RWPE2 (cell line): ENCODE measurements around the gene GPN3.
"Not testable (repeated sequence)": the region's sequence is repeated elsewhere in the genome, so short reads cannot be mapped to it uniquely, and the experiment has no call there.

Source experiments
- ATAC-seq: fragments of 200-7000 bp; cut with Tn5 transposase; 3 replicates; pipeline ENCODE4 v1.9.1; 2021; ENCODE audit warnings: low read depth
- DNase-seq: peaks from one replicate; pipeline ENCODE4 v3.0.0-alpha.2; 2020; ENCODE audit warnings: low spot score
- H3K27ac ChIP-seq: fragments of 450-650 bp; 2 replicates; pipeline ENCODE4 v1.5.1; 2017; ENCODE audit warnings: mild to moderate bottlenecking; ENCODE audit not compliant: poor library complexity, severe bottlenecking
- H3K27me3 ChIP-seq: fragments of 250-450 bp; sonication (Bioruptor Pico); 2 replicates; pipeline ENCODE4 v1.5.1; 2021; ENCODE audit warnings: mild to moderate bottlenecking, moderate library complexity; ENCODE audit not compliant: insufficient read depth, poor library complexity, severe bottlenecking
- H3K36me3 ChIP-seq: fragments of 250-450 bp; sonication (Bioruptor Pico); 2 replicates; pipeline ENCODE4 v1.5.1; 2020; ENCODE audit warnings: low read depth, mild to moderate bottlenecking, moderate library complexity
- H3K4me1 ChIP-seq: fragments of 250-450 bp; sonication (Bioruptor Pico); 2 replicates; pipeline ENCODE4 v1.5.1; 2021; ENCODE audit warnings: mild to moderate bottlenecking, moderate library complexity; ENCODE audit not compliant: insufficient read depth, poor library complexity, severe bottlenecking
- H3K4me3 ChIP-seq: fragments of 250-450 bp; sonication (Bioruptor Pico); 2 replicates; pipeline ENCODE4 v1.5.1; 2021; ENCODE audit warnings: mild to moderate bottlenecking, moderate library complexity; ENCODE audit not compliant: severe bottlenecking
- H3K9me3 ChIP-seq: fragments of 250-450 bp; sonication (Bioruptor Pico); 2 replicates; pipeline ENCODE4 v1.5.1; 2021; ENCODE audit warnings: mild to moderate bottlenecking, moderate library complexity; ENCODE audit not compliant: severe bottlenecking
- TF ChIP-seq, protein P1 (sequence below): fragments of 450-650 bp; IDR thresholded peaks from one replicate; pipeline ENCODE4 v1.5.1; 2017; ENCODE audit warnings: mild to moderate bottlenecking, moderate library complexity; ENCODE audit not compliant: poor library complexity, severe bottlenecking

Gene GPN3

DNA sequence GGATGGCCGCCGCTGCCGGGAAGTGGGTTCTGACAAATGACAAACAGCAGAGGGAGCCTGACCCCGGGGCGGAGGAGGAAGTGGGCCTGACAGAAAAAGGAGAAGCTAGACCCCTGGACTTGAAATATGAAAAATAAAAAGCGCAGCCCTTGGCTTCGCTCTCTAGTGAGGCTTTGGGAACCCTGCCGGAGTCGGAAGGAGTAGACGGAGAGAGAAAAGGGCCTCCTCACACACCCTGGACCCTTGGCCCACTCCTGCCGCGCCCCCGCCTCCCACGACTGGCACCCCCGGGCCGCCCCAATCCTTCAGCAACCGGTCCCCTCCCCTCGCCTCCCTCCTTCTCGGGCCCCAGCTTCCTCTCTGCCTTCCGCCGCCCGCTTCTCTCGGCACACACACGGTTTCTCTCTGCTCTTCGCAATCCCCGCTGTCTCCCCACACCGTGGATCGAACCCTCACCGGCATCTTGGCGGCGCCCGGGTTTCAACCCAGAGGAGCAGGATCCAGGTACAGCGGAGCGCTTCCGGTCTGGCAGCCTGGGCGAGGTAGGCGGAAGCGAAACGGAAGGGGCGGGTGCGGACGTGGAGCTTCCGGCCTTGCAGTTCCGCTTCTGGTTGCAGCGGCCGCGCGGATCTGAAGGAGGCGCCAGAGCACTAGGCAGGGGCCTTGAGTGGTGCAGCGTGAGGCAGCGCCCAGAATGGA lies 18.1 kb downstream of the GPN3 start, which contains the start of gene ARPC3:
Gene ARPC3, minus strand, starts transcription at position 539 of the 699 bp plus-strand sequence. Its CDS starts 77 bp downstream, at position 462.
- Histone ChIP-seq H3K27me3 (no peaks in the 10 kb centered on the region), H3K9me3 (no peaks in the 10 kb centered on the region), H3K27ac (peak within 1 kb of the TSS; percentile 72), H3K4me1 (no peaks in the 10 kb centered on the region), H3K36me3 (peaks cover 42% of the 10 kb centered on the region), H3K4me3 (peak within 1 kb of the TSS; percentile 49)
- TF ChIP-seq, protein P1, sequence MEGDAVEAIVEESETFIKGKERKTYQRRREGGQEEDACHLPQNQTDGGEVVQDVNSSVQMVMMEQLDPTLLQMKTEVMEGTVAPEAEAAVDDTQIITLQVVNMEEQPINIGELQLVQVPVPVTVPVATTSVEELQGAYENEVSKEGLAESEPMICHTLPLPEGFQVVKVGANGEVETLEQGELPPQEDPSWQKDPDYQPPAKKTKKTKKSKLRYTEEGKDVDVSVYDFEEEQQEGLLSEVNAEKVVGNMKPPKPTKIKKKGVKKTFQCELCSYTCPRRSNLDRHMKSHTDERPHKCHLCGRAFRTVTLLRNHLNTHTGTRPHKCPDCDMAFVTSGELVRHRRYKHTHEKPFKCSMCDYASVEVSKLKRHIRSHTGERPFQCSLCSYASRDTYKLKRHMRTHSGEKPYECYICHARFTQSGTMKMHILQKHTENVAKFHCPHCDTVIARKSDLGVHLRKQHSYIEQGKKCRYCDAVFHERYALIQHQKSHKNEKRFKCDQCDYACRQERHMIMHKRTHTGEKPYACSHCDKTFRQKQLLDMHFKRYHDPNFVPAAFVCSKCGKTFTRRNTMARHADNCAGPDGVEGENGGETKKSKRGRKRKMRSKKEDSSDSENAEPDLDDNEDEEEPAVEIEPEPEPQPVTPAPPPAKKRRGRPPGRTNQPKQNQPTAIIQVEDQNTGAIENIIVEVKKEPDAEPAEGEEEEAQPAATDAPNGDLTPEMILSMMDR: peak; percentile 92
- peak; percentile 96 for ATAC-seq
- DNase-seq: peak; percentile 94

DNA sequence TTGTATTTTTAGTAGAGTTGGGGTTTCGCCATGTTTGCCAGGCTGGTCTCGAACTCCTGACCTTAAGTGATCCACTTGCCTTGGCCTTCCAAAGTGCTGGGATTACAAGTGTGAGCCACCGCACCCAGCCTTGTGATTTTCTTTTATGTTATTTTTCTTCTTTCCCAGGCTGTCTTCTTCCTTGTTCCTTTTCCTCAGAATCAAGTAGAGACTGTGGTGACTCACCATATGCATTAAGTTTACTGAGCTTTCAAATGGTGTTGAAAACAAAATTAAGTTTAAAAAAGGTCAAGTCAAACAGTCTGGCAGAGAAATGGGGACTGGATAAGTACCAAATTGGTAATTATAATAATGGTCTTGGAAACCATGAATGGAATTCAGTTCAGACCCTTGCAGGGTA lies 23.6 kb downstream of the GPN3 start:
- H3K27me3 ChIP-seq: no peaks in the 10 kb centered on the region
- TF ChIP-seq, protein P1: no peak
- H3K4me1 ChIP-seq: no peaks in the 10 kb centered on the region
- ATAC-seq: no peak
- no peak overlapping the region for H3K4me3 ChIP-seq
- DNase-seq: no peak
- H3K36me3 ChIP-seq: peaks cover 73% of the 10 kb centered on the region
- no peak overlapping the region for H3K27ac ChIP-seq
- H3K9me3 ChIP-seq: no peaks in the 10 kb centered on the region

DNA sequence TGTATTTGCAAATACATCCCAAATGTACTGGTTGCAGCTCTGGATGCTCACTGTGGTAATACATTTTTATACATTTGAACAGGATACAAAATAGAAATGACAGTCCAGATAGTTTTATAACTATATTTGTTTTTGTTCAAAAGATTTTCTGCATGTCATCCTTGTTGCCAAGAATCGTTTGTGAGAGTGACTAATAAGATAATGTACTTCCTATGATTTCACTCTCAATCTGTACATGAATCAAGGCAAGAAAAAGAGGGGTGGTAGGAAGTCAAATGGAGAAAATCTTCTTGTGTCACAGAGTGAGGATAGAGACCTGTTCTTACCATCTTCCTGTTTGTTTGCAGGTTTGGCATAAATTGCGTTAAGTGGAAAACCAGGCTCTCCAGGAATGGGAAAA lies 31.8 kb downstream of the GPN3 start:
- Histone ChIP-seq H3K27ac (no peak overlapping the region), H3K36me3 (peaks cover 63% of the 10 kb centered on the region), H3K4me1 (no peaks in the 10 kb centered on the region), H3K4me3 (no peak overlapping the region), H3K27me3 (no peaks in the 10 kb centered on the region), H3K9me3 (no peaks in the 10 kb centered on the region)
- ATAC-seq (no peak), DNase-seq (no peak)
- TF ChIP-seq, protein P1: no peak

DNA sequence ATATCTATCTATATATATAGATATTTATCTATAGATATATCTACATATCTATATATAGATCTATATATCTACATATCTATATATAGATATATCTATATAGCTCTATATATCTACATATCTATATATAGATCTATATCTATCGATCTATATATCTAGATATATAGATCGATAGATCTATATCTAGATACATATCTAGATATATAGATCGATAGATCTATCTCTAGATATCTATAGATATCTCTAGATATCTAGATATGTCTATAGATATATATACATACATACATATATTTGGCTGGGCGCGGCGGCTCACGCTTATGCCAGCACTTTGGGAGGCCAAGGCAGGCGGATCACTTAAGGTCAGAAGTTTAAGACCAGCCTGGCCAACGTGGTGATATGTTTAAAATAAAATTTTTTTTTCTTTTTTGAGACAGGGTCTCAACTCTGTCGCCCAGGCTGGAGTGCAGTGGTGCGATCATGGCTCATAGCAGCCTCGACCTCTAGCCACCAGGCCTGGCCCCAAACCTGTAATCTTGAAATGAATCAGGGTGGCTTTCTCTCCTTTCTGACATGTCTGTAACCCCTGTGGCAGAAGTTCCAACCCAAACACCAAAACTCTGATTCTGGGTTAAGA lies 36.0 kb downstream of the GPN3 start:
- ATAC-seq (no peak), DNase-seq (no peak)
- TF ChIP-seq, protein P1: no peak
- Histone ChIP-seq H3K27ac (no peak overlapping the region), H3K4me1 (no peaks in the 10 kb centered on the region), H3K4me3 (peak overlapping the region; percentile 39), H3K27me3 (no peaks in the 10 kb centered on the region), H3K36me3 (peaks cover 30% of the 10 kb centered on the region), H3K9me3 (no peaks in the 10 kb centered on the region)

DNA sequence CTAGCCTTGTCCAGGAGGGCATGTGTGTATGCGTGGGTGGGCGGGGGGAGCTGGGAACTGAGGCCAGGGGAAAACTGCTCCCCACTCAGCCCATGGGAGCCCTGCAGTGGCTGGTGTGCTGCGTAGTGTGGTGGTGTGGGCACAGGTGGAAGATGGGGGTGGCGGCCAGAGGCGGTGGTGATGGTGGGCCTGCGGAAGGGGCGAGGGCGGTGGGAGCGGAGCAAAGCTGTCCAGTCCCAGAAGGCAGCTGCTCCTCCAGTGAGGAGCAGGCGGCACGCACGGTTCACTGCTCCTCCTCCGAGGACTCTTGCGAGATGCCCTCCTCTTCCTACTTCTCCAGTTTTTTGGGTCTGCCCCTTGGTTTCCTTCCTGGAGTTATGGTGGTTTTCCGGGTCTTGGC lies 38.4 kb downstream of the GPN3 start:
- H3K9me3 ChIP-seq, H3K27me3 ChIP-seq, ATAC-seq, H3K4me1 ChIP-seq, H3K27ac ChIP-seq, H3K4me3 ChIP-seq, DNase-seq, H3K36me3 ChIP-seq: not testable (repeated sequence)
